Prostate gland (tissue), 2 donors: Measurements from ENCODE around the gene NYAP1.

ENCODE experiments used
- CTCF ChIP-seq, 4 experiments: fragments of 200-600 bp in 2 of 4; fragments of 450-650 bp in 2 of 4; sonication (generic) in 2 of 4; IDR thresholded peaks; 1 replicate in 3 of 4; 2 replicates in 1 of 4; pipeline ENCODE4 v1.5.1; 2016 to 2019; ENCODE audit warnings: antibody characterized with exemption in 4 of 4, mild to moderate bottlenecking in 2 of 4, moderate library complexity in 2 of 4
- POLR2A ChIP-seq: fragments of 450-650 bp; IDR thresholded peaks from one replicate; pipeline ENCODE4 v1.6.1; 2016; ENCODE audit warnings: antibody characterized with exemption, mild to moderate bottlenecking

GRCh38 chr7:100482728-100483089 is 1.0 kb upstream of the NYAP1 start:
- no peak for TF ChIP-seq CTCF (IDR thresholded peaks at IDR 0.05)
- no peak for TF ChIP-seq POLR2A
